HG03175 (cell line): ENCODE measurements around the gene HEYL.
A peak's percentile ranks its signal among the peaks of the same experiment; 100 is the strongest.

Experiments used
- ATAC-seq: cut with Tn5 transposase; IDR thresholded peaks from one replicate; pipeline ENCODE4 v1.9.1; 2021; ENCODE audit warnings: mild to moderate bottlenecking, moderate library complexity; ENCODE audit not compliant: unreplicated experiment

HEYL gene

DNA sequence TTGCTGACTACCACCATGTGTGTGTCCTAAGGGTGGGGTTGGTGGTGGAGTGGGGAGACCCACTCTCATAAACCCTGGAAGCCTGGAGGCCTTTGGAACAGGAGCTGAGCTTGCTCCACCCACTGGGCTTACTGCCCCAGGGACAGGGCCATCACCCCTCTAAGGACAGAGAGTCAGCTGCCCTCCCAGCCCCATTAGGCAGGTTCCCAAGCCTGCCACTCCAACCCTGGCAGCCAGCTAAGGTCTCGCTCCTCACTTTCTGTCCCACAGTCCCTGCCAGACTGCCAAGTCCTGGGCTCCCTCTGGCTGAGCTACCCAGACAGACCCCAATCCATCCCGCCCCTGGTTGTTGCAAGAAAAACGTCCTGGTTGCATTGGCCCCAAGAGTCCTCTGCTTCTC, 28.7 kb upstream of the HEYL start:
- no peak for ATAC-seq

DNA sequence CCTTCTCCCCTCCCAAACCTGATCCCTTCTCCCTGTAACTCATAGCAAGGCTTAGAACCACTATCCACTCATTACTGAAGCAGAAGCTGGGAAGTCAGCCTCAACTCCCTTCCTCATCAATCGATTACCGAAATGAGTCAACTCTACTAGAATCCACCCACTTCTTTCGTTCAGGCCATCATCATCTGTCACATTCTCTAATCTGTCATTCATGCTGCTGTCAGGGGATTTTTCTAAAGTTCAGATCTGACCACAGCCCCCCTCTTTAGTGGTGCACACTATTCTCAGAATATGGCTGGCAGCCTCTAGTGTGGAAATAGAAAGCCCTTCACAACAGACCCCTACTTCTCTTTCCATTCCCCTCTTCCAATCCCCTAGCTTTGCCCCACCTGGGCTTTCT, 27.3 kb upstream of the HEYL start:
- peak; percentile 72 for ATAC-seq

DNA sequence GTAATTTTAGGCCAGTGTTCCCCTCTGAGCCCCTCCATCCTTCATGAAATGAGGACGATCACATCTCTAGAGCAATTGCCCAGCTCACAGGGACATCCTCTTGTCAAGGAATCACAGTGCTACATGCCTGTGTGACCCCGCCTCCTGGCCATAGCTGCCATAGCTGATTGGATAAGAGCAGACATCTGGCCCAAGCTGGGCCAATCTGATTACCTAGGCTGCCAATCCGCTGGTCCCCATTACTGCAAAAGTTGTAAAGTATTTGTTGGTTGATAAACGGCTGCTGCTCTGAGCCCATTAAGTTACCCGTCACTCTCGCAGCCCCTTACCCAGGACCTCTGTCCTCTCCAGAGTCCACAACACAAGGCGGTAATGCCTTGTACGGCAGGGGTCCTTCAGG, 24.1 kb upstream of the HEYL start:
- no peak for ATAC-seq

DNA sequence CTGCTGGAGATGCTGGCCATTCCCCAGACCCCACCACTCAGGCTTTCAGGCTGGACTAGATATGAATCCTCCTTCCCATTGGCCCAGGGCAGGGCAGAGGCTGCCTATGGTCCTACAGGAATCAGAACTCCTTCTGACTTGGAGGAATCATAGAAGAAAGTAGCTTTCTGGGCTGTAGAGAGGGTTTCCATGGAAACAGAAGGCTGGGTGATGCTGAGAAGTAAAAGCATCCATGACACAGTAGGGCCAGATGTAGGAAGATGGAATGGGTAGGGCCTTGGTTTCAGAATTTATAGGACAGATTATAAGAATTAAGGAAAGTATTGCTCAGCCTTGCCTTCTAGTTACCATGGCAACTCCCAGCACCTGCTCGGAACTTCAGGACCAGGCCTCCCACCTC, 23.4 kb upstream of the HEYL start:
- ATAC-seq: no peak

DNA sequence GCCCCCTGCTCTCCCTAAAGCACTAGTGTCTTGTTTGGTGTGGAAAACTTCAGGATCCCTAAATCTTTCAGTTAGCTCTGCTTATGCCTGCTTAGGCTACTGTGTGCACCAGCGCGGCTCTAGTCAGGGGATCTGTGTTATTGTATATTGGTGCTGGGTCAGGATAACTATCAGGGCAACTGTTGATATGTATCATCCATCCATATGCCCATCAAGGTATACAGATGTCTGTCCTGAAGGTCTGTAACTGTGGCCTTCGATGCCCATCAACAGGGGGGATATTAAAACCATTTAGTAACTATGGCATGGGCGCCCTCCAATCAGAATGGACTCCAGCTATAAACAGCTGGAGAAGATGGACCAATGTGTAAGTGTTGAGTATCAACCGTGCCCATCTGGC, 20.1 kb upstream of the HEYL start:
- ATAC-seq: no peak

- no peak for ATAC-seq
These were observed 19.7 kb upstream of the HEYL start for GRCh38 chr1:39659110-39659509.

DNA sequence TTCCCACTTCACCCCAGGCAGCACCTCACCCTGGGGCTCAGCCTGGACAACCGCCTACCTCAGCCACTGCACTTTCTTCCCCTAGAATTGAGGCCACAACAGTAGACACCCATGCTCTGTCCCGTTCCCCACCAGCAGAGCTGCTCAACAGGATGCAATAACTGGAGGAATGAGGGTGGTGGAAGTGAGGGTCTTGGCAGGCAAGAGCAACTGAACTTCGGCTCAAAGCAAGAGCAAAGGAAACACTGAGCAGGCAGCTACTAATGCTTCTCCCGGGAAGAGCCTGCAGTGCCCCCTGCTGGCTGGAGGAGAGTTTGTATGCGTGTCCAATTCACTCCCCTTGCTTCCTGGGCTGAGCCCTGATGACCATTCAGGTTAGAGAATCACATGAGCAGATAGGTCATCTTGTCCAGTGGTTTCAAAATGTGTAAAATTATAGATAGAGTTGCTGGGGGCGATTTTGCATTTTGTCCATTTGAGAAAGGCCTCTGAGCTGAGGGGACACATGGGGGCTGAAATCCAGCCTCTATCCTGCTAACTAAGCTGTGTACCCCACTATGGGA, 18.6 kb upstream of the HEYL start:
- ATAC-seq: no peak

DNA sequence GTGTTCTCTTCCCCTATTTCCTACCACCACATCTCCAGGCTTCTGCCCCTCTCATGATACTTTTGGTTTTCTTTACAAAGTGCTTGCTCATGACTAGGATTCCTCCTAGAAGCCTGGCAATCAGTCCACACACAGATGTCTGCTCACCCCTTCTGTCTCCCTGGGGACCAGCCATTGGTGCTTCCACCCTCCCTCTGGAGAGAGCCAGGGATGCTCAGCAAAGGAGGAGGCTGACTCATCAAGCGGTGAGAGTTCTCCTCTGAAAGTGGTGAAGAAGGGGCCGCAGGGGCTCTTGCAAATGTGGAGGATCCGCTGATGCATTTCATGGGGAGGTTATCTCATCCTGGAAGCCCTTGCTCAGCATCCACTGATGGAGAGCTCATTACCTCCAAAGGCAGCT, 18.0 kb upstream of the HEYL start:
- ATAC-seq: no peak

DNA sequence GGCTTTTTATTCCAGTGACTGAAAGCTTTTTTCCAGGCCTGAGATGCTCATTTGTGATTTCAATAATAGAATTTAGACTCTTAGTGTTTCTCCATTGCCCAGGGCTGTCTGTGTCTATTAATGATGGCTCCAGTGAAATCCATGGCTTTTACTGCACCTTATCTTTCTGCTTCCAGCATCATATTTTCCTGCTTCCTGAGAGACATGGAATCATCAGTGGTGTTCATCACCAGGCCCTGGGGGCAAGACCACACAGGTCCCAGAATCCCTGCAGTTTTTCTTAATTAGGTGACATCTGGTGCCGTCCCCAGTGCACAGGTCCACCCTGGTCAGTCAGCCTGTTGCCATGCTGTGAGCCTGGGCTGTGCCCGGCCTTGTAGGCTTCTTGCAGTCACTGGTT, 16.9 kb upstream of the HEYL start:
- no peak for ATAC-seq

DNA sequence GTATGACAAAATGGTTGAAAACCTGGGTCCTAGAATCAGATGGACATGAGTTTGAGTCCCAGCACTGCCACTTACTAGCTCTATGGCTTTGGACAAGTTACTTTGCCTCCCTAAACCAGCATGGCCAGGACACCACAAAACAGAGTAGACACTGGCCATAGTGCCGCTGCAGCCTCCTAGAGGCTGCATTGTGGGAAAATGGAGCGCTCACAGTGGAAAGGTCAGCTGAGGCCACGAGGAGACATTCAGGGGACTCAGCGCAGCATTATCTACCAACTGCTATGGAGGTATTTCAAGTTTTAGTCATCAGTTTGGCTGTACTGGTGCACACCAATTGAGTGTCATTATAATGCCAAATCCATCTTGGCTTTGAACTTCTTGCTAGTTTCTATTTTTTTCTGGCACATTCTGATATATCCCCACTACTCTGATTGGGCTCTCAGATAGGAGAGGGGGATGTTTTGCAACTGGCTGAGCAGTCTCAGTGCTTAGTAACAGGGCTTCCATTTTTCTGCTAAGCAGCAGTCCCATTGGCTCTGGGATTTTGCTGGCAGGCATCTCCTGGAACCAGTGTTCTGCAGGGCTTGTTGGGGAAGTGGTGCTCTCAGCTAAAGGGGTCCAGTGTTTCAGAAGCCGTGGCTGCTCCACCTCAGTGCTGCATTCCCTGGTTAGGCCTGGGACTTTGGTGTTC, 16.3 kb upstream of the HEYL start:
- ATAC-seq: no peak

DNA sequence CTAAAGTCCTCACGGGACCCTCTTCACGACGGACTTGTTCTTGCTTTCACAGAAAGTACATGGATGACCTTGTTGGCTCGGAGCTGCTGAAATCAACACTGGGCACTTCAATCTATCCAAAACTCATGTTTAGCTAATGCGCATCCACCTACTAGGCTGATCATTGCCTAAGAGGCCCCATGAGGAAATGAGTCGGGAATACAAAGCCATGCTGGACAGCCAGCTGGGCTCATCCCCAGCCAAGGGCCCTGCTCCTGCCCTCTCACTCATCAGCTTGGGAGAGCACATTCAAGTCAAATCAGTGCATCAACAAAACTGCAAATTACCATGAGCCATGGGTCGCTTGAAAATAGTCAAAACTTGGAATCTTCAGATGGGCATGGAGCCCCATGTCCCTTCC, 14.8 kb upstream of the HEYL start:
- no peak for ATAC-seq

- no peak for ATAC-seq
These were observed 14.1 kb upstream of the HEYL start for GRCh38 chr1:39653546-39654031.

DNA sequence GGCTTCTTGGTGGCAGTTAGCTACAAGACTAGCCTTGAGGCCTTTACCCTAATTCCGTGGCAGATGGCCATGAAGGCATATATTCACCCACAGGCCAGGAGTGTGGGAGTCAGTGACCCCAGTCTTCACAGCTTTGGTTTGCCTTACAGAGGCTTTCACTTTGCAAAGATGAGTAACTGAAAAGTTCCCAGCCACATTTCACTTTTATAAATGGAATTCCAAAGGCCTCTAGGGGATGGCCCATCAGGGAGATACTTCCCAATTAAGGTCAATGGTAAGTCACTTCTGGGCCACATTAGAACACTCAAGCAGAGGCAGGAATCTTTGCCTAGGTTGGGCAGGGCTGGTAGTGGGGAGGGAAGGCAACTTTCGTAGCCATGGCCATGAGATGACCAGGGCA, 13.1 kb upstream of the HEYL start:
- no peak for ATAC-seq

DNA sequence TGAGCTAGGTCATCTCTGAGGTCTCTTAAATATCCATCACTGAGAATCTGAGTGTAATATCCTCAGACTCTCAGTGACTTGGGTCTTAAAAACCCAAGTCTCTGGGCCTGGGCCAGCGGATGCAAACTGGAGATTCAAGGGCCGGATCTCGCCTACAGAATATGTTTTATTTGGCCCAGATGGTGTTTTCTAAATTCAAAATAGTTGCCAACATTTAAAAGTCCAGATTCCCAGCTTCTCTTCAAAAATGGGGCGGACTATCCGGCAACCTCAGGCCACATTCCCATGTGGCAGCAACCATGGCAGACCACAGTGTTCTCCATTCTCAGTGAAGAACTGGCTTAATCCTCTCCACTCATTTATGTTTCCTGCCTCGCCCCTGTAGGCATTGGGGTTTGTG, 12.7 kb upstream of the HEYL start:
- ATAC-seq: no peak

- no peak for ATAC-seq
These were observed 11.0 kb upstream of the HEYL start for GRCh38 chr1:39650431-39650830.

DNA sequence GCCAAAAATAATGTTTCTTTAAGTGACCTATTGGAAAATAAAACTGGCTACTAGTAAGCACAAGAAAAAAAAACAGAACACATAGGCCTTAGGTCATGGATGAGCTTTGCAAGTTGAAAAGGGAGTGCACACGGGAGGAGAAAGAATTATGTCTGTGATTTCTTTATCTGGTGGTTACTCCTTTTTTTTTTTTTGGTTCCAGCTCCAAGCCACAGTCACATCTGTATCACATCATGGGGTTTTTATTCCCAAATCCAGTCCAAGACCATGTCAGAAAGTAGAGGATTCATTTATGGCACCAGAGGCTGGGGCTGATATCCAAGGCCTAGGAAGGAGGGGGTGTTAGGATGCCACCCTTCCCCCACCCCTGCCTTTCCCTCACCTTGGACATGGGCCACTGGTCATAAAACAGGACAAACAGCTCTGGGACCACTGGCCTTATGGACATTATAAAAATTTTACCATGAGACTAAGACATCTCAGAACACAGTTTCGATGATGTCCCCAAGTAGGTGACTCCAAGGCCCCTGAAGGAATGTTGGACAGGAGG, 10.3 kb upstream of the HEYL start:
- no peak for ATAC-seq

- no peak for ATAC-seq
These were observed 9.1 kb upstream of the HEYL start for GRCh38 chr1:39648496-39648895.

GRCh38 chr1:39647247-39647646, 7.8 kb upstream of the HEYL start:
- no peak for ATAC-seq

- no peak for ATAC-seq
These were observed 7.0 kb upstream of the HEYL start for GRCh38 chr1:39646232-39647081.

- ATAC-seq: no peak
These were observed 6.1 kb upstream of the HEYL start for GRCh38 chr1:39645411-39646043.

- ATAC-seq: no peak
These were observed 4.3 kb upstream of the HEYL start for GRCh38 chr1:39643705-39644104.
